GM18517 (cell line): Measurements from ENCODE around the gene GMFB.

Experiments
- ATAC-seq: cut with Tn5 transposase; IDR thresholded peaks from one replicate; pipeline ENCODE4 v1.9.1; 2021; ENCODE audit warnings: mild to moderate bottlenecking, moderate library complexity; ENCODE audit not compliant: unreplicated experiment

The GMFB gene

DNA sequence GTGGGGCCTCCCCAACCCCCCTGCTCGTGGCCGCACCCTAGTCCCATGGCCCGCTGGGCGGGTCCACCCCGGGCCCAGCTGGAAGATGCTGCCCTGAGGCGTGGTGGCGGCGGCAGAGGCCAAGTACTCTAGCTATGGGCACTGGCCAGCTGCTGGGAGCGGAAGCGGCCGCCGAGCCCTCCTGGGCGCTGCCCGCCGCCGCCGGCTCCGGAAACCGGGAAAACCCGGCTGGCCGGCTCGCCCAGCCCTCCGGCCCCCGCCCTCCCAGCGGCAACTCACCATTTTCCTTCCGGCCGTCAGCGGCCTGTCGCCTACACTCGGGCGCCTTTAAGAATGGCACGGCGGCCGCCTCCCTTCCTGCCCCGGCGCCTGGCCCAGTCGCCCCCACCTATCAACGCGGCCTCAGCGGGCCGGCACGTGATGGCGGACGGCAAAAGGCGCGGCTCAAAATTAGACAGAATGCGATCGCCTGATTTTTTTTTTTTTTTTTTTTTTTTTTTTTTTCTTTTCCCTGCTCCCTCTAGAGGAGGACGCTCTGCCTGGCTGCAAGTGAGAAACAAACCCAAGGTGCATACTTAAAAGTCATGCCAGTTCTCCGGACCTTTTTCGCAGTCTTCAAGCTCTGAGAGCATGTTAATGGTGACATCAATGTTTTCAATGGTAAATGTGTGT is at the start of gene GMFB:
TSS of gene GMFB (minus strand) at position 335 of the 672 bp plus-strand sequence. CDS start at position 282, 53 bp downstream.
- ATAC-seq = peak; percentile 87

DNA sequence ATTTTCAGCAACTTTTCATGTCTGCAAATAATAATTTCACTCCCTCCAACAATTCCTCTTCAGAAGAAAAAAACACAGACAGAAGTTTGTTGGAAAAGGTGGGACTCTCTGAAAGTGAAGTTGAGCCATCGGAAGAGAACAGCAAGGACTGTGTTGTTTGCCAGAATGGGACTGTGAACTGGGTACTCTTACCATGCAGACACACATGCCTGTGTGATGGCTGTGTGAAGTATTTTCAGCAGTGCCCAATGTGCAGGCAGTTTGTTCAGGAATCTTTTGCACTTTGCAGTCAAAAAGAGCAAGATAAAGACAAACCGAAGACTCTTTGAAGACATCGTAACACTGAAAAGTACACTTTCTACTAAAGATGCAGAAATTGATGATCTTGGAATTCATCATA is 49.3 kb upstream of the GMFB start:
- no peak for ATAC-seq

GRCh38 chr14:54537651-54538050 is 48.9 kb upstream of the GMFB start:
- no peak for ATAC-seq

- no peak for ATAC-seq
These were observed 46.9 kb upstream of the GMFB start for GRCh38 chr14:54535646-54536045.

- ATAC-seq = no peak
These were observed 46.3 kb upstream of the GMFB start for GRCh38 chr14:54535126-54535525.

GRCh38 chr14:54533100-54533499 is 44.3 kb upstream of the GMFB start:
- no peak for ATAC-seq

- peak; percentile 92 for ATAC-seq
These were observed 43.6 kb upstream of the GMFB start for GRCh38 chr14:54532111-54533012.

DNA sequence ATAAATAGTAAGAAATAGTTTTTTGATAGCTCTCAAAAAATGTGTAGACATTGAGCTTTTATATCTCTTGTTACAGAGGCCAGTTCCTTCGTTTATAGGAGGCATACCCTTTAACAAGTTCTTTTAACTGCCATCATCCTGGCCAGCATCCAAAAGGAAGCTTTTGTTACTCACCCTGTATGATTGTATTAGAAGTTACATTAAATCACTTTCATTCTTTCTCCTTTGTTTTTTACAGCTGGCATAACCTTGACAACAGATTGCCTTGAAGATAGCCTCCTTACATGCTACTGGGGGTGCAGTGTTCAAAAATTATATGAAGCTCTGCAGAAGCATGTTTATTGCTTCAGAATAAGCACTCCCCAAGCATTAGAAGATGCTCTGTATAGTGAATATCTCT is 41.0 kb upstream of the GMFB start:
- no peak for ATAC-seq

DNA sequence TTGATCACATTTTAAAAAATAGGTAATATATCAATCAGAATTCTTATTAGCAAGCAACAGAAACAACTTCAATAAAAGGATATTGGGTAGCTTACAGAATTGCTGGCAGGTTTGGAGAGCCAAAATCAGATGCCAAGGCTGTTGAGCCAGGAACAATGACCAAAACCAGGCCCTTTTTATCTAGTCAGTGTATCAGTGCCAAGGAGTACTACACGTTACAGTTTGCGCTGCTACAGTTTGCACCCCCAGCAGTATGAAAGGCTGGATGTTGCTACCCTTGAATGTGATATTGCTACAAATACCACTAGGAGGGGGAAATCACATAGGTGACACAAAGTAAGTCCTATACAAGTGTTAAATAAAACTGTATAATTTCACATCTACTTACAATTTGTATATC is 40.2 kb upstream of the GMFB start:
- no peak for ATAC-seq

DNA sequence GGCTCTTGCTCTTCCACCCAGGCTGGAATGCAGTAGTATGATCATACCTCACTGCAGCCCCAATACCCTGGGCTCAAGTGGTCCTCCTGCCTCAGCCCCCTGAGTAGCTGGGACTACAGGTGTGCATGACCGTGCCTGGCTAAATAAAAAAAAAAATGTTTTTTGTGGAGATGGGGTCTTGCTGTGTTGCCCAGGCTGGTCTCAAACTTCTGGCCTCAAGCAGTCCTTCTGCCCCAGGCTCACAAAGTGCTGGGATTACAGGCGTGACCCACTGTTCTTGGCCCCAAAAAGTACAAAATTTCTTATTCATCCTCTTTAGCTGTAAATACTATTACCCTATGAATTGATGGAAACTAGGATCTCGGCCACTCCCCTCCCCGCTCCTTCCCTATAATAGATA is 35.6 kb upstream of the GMFB start:
- no peak for ATAC-seq

DNA sequence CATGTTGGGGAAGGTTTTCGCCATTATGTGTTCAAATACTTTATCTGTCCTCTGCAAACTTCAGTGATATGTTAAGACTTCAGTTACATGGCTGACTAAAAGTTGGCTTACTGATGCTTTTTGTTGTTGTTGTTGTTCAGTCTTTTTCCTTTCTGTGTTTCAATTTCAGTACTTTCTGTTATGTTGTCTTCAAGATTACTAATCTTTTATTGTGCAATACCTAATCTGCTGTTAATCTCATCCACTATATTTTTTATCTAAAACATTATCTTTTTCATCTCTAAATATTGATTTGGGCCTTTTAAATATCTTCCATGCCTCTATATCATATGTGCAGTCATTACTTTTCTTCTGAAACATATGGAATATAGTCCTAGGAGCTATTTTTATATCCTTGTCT is 27.9 kb upstream of the GMFB start:
- ATAC-seq = no peak

GRCh38 chr14:54515670-54516069 is 26.9 kb upstream of the GMFB start:
- ATAC-seq = no peak

GRCh38 chr14:54512393-54512792 is 23.6 kb upstream of the GMFB start:
- ATAC-seq = no peak

- peak; percentile 96 for ATAC-seq
These were observed 21.0 kb upstream of the GMFB start, which contains the start of gene CGRRF1 for GRCh38 chr14:54509546-54510501. CGRRF1 (plus strand) TSS chr14:54509906; CDS start chr14:54509960, 54 bp downstream.

GRCh38 chr14:54503486-54503885 is 14.7 kb upstream of the GMFB start:
- no peak for ATAC-seq

GRCh38 chr14:54502602-54503001 is 13.8 kb upstream of the GMFB start:
- no peak for ATAC-seq

- no peak for ATAC-seq
These were observed 12.7 kb upstream of the GMFB start for GRCh38 chr14:54501480-54501879.

- ATAC-seq = no peak
These were observed 12.0 kb upstream of the GMFB start for GRCh38 chr14:54500744-54501143.

DNA sequence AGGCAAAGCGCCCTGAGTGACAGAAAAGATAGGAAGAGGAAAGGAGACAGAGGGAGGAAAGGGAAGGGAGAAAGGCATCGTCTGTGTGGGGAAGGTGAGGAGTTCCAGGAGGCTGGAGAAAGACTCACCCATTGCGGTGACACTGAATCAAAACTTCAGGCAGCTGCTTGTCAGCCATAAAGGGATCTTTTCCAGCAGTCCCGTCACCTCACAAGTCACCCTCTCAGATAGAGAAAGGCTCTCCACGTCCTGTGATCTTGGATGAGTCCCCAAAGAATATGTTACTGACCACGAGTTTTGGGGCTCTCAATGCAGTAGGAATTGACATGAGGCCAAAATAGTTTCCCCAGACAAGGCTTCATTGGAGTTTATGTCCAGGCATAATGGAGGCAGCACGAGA is 9.8 kb upstream of the GMFB start:
- ATAC-seq = no peak

- ATAC-seq = no peak
These were observed 9.3 kb upstream of the GMFB start for GRCh38 chr14:54498095-54498531.

DNA sequence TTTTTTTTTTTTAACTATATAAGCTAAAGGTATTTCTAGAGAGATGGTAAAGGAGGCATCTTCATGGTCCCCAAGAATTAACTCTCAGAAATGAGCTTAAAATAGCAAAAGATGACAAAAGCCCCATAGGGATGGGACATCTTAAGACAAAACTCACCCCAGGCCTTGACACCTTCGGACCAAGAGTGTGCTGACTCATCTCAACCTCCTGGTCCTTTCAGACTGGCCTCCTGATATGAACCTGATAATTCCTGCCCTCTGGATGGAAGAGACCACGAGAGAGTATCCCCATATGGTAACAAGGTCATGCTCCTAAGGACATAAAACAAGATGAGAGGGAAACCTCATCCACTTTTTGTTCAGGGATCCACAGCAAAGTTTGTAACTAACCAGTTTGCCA is 8.4 kb upstream of the GMFB start:
- no peak for ATAC-seq
